ENCODE measurements around the gene RAD51C.
"Not testable (repeated sequence)": the region's sequence is repeated elsewhere in the genome, so short reads cannot be mapped to it uniquely, and the experiment has no call there.

The RAD51C gene

DNA sequence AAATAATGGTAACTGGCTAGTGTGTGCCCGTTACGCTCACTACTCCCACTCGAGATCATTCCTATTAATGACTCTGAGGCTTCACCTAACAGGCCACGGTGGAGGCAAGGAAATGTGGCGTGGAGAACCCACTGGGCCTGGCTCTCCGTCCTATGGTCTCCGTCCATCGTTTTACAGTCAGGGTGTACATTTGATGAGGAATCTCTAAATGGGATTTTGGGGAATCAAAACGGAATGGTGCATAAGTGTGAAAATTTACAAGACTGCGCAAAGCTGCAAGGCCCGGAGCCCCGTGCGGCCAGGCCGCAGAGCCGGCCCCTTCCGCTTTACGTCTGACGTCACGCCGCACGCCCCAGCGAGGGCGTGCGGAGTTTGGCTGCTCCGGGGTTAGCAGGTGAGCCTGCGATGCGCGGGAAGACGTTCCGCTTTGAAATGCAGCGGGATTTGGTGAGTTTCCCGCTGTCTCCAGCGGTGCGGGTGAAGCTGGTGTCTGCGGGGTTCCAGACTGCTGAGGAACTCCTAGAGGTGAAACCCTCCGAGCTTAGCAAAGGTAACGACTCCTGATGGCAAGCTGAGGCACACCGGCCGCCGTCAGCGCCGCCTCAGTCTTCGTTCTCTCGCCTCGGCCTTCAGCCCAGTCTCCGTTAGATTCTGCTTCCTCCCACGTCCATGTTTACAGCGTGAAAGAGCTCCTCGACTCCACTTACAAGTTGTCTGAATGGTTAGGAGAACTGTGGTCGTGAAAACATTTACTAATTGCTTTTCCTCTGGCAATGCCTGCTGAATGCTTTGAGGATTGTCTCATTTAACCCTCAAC, at the start of gene RAD51C:
RAD51C (plus strand) TSS at position 364 of the 817 bp plus-strand sequence; CDS start at position 406, 42 bp downstream.
- Mint-ChIP-seq H3K9me3 (no peaks in the 10 kb centered on the region), H3K4me3 (peak within 1 kb of the TSS; percentile 92), H3K27ac (peak within 1 kb of the TSS; percentile 93), H3K27me3 (no peaks in the 10 kb centered on the region), H3K36me3 (ENCODE audit: low read depth) (peaks cover 21% of the 10 kb centered on the region), H3K4me1 (peaks cover 34% of the 10 kb centered on the region)
- DNase-seq (peak; percentile 92), ATAC-seq (peak; percentile 100)

DNA sequence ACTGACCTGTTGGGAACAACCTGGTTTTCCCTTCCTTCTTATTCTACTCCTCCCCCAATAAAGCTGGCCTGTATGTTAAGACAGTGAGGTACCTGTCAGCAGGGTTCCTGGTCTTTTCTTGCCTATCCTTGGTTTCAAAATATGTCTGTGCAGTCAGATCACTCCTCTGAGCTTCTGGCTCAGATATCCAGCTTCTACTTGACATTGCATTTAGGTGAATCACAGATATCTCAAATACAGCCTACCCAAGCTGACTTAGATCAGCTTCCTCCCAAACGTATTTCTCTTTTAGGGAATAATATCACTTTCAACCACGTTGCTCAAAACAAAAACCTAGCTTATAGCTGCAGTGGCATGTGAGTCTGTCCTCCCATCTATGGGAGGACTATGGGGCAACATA, 49.3 kb upstream of the RAD51C start:
- Mint-ChIP-seq H3K4me3 (no peak overlapping the region), H3K9me3 (no peaks in the 10 kb centered on the region), H3K36me3 (ENCODE audit: low read depth) (no peaks in the 10 kb centered on the region), H3K27ac (no peak overlapping the region), H3K27me3 (no peaks in the 10 kb centered on the region), H3K4me1 (no peaks in the 10 kb centered on the region)
- DNase-seq (no peak), ATAC-seq (no peak)

DNA sequence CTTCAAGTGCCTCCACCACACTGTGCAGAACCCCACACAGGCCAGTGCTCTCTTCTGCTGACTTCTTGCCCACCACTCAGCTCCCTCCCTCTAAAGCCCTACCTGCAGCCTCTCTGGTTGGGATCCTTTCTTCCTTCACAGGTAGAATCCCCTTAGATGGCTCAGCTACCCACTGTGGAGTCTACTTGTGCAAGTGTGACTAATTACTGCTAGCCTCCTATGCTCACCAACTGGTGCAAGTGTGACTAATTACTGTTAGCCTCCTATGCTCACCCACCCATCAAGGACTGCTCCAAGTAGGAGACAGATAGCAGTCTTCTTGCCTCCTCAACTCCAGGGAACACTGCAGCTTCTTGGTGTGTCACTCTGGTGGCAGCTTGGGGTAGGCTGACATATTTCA, 44.2 kb upstream of the RAD51C start:
- Mint-ChIP-seq H3K4me1 (no peaks in the 10 kb centered on the region), H3K4me3 (no peak overlapping the region), H3K9me3 (no peaks in the 10 kb centered on the region), H3K27ac (no peak overlapping the region), H3K27me3 (no peaks in the 10 kb centered on the region), H3K36me3 (ENCODE audit: low read depth) (no peaks in the 10 kb centered on the region)
- DNase-seq (no peak), ATAC-seq (peak; percentile 49)

DNA sequence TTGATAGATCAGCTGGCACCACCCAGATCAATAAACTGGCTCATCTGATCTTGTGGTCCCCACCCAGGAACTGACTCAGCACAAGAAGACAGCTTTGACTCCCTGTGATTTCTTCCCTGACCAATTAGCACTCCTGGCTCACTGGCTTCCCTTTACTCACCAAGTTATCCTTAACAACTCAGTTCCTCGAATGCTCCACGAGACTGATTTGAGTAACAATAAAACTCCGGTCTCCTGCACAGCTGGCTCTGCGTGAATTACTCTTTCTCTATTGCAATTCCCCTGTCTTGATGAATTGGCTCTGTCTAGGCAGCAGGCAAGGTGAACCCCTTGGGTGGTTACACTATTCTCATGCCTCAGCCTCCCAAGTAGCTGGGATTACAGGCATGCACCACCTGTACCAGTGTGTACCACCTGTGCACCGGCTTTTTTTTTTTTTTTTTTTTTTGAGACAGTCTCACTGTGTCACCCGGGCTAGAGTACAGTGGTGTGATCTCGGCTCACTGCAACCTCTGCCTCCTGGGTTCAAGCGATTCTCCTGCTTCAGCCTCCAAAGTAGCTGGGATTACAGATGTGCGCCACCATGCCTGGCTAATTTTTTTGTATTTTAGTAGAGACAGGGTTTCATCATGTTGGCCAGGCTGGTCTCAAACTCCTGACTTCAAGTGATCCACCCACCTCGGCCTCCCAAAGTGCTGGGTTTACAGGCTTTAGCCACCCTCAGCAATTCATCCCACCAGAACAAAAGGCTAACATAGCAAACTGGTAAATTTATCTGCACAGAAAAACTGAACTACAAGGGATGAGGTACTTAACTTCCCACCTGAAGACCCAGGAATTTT, 34.2 kb upstream of the RAD51C start:
- Mint-ChIP-seq H3K4me3 (peak overlapping the region; percentile 75), H3K4me1 (peaks cover 26% of the 10 kb centered on the region), H3K27ac (peak overlapping the region; percentile 30), H3K27me3 (peaks cover 11% of the 10 kb centered on the region)
- ATAC-seq; H3K9me3 Mint-ChIP-seq; DNase-seq; H3K36me3 Mint-ChIP-seq (ENCODE audit: low read depth): not testable (repeated sequence)

DNA sequence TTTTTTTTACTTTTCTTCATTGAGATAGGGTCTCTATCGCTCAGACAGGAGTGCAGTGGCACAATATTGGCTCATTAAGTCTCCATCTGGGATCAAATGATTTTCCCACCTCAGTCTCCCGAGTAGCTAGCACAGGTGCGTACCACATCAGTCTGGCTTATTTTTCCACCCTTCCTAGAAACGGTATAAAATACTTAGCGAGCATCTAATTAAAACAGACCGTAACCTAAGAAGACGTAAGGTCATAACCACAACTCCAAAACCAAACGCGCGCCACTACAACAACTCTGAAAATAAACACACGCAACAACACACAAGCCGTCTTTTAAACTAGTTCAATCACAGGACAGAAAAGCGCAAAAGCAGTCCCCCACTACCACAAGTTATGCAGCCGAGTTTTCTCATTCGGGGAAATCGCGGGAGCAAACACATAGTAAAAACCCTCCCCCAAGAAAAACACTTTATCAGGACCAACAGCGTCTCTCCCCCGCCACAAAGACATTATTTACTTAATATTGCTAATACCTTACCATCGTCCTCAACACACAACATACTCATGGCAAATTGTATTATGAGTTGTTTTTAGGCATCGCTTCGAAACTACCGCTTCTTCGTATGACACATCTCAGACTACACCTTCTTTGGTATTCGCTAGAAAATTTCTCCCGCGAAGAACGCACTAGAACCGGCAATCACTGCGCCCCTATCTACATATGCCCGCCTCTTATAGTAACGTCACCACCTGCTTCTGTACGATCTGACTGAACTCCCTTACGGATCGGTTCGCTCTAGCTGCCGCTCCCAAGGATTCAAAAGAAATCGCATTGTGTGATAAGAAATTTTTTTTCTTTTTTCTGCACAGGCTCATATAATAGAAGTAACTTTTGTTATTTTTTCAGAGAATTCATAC, 33.3 kb upstream of the RAD51C start:
- H3K4me3 Mint-ChIP-seq = peak overlapping the region; percentile 75
- peaks cover 5% of the 10 kb centered on the region for H3K36me3 Mint-ChIP-seq (ENCODE audit: low read depth)
- H3K9me3 Mint-ChIP-seq = no peaks in the 10 kb centered on the region
- ATAC-seq (peak; percentile 91), DNase-seq (peak; percentile 74)
- peak overlapping the region; percentile 100 for H3K27ac Mint-ChIP-seq
- H3K4me1 Mint-ChIP-seq = peaks cover 26% of the 10 kb centered on the region
- peaks cover 11% of the 10 kb centered on the region for H3K27me3 Mint-ChIP-seq

DNA sequence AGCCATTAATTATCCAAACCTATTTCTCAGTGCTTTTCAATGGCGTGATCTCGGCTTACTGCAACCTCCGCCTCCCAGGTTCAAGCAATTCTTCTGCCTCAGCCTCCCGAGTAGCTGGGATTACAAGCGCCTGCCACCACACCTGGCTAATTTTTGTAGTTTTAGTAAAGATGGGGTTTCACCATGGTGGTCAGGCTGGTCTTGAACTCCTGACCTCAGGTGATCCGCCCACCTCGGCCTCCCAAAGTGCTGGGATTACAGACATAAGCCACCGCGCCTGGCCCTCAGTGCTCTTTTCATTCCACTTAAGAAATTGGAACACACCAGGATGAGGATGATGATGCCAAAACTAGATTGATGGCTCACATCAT, 32.7 kb upstream of the RAD51C start:
- H3K4me1 Mint-ChIP-seq = peaks cover 26% of the 10 kb centered on the region
- DNase-seq; H3K36me3 Mint-ChIP-seq (ENCODE audit: low read depth); H3K9me3 Mint-ChIP-seq; H3K27ac Mint-ChIP-seq; ATAC-seq: not testable (repeated sequence)
- peaks cover 11% of the 10 kb centered on the region for H3K27me3 Mint-ChIP-seq
- H3K4me3 Mint-ChIP-seq = peak overlapping the region; percentile 75

DNA sequence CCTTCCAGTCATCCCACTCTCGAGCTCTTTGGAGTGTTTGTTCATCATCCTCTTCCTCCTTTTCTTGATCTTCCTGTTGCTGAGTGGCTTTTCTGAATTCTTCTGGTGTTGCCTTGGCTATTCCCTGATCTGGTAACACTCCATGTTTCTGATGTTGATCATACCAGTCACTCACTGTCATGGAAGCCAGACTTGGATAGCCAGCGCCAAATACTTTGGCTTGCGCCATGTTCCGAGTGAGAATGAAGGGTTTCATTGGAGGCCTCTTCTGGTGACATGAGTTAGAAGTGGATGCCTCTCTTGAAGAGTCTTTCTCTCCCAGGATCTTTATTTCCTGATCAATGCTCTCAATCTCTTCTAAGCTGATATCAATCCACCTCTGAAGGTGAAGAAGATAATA, 31.8 kb upstream of the RAD51C start:
- DNase-seq (no peak), ATAC-seq (no peak)
- peaks cover 5% of the 10 kb centered on the region for H3K36me3 Mint-ChIP-seq (ENCODE audit: low read depth)
- no peaks in the 10 kb centered on the region for H3K9me3 Mint-ChIP-seq
- H3K27ac Mint-ChIP-seq = no peak overlapping the region
- H3K27me3 Mint-ChIP-seq = peaks cover 11% of the 10 kb centered on the region
- H3K4me3 Mint-ChIP-seq = peak overlapping the region; percentile 58
- peaks cover 26% of the 10 kb centered on the region for H3K4me1 Mint-ChIP-seq

DNA sequence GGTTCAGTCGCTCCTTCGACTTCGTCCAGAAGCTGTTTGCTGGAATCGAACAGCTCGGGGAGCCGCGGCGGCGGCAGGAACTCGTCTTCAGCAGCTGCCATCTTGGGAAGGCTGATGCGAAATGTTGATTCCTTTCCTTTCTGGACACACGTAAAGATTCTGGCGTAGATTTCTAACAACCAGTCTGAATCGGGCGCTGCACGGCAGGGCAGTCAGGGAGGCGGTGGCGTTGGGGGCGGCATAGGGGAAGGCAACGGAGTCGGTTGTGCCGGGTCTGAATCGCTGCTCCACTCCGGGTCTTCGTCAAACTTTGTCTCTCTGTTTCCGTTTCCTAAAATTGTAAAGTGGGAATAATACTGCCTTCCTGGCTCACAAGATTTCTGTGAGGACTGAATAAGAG, 30.9 kb upstream of the RAD51C start:
- Mint-ChIP-seq H3K27ac (no peak overlapping the region), H3K27me3 (peaks cover 15% of the 10 kb centered on the region), H3K36me3 (ENCODE audit: low read depth) (peaks cover 5% of the 10 kb centered on the region), H3K4me3 (no peak overlapping the region), H3K4me1 (peaks cover 28% of the 10 kb centered on the region), H3K9me3 (no peaks in the 10 kb centered on the region)
- no peak for ATAC-seq
- no peak for DNase-seq

DNA sequence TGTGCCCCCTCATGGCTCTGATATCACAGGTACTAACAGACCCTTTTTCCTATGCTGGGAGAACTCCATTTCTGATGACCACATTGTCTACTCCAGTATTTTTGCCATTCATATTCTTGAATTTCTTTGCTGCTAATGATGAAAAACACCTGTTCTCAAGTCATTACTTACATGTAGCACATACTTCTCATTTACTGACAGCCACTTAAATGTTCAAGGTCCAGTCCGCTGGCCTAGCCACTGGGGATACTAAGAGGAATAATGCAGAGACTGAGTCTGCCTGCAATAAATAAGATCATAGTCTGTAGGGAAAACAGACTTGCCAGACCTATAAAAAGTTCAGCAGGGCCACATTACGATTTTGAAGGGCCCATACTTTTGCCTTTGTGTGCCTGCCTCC, 28.1 kb upstream of the RAD51C start:
- H3K27me3 Mint-ChIP-seq = peaks cover 19% of the 10 kb centered on the region
- H3K27ac Mint-ChIP-seq = no peak overlapping the region
- ATAC-seq (no peak), DNase-seq (no peak)
- H3K36me3 Mint-ChIP-seq (ENCODE audit: low read depth) = peaks cover under 1% of the 10 kb centered on the region
- peaks cover 13% of the 10 kb centered on the region for H3K4me1 Mint-ChIP-seq
- H3K9me3 Mint-ChIP-seq = no peaks in the 10 kb centered on the region
- no peak overlapping the region for H3K4me3 Mint-ChIP-seq

DNA sequence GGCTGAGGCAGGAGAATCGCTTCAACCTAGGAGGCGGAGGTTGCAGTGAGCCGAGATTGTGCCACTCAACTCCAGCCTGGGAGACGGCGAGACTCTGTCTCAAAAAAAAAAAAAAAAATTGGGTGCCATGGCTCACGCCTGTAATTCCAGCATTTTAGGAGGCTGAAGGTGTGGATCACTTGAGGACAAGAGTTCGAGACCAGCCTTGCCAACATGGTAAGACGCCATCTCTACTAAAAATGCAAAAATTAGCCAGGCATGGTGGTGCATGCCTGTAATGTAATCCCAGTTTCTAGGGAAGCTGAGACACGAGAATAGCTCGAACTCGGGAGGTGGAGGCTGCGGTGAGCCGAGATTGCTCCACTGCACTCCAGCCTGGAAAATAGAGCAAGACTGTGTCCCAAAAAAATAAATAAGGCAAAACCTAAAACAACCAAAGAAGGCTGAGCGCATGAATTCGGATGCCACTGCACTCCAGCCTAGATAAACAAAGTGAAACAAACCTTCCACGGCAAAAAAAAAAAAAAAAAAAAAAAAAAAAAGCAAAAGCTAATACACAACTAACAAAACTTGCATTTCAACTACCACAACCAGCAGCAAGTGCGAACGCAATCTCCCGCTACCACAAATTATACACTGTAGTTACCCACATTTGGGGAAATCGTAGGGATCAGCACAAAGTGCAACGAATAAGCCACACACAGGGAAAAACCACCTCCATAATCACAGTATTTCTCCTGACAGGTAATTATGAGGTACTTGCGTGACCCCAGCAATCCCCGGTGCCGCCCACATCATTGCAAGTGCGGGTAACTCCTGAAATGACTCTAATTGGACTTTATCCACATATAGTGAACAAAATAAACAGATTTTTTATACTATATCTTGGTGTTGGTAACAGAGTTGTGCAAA, 26.2 kb upstream of the RAD51C start:
- H3K4me3 Mint-ChIP-seq = peak overlapping the region; percentile 27
- no peaks in the 10 kb centered on the region for H3K9me3 Mint-ChIP-seq
- H3K4me1 Mint-ChIP-seq = peaks cover 7% of the 10 kb centered on the region
- no peak for ATAC-seq
- H3K36me3 Mint-ChIP-seq (ENCODE audit: low read depth) = no peaks in the 10 kb centered on the region
- DNase-seq = no peak
- peaks cover 17% of the 10 kb centered on the region for H3K27me3 Mint-ChIP-seq
- no peak overlapping the region for H3K27ac Mint-ChIP-seq

DNA sequence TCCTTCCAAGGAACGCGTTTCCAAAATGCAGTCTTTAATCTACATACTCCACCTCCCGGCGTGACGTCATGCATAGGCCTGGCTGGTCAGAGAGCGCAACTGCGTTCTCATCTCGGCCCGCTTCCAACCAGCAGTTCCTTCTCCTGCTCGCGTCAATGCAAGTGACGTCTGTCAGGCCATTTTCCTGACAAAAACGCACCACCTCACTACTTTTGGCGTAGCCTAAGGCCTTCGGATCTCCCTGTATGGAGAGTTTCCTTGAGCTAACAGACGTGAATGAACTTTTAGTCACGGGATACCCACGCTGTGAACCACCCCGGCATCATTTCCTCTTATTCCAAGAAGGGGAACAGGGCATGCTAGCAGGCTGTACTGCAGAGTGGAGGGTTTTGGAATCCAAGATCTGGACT, 25.5 kb upstream of the RAD51C start:
- Mint-ChIP-seq H3K27ac (no peak overlapping the region), H3K36me3 (ENCODE audit: low read depth) (no peaks in the 10 kb centered on the region), H3K4me3 (peak overlapping the region; percentile 27), H3K4me1 (peaks cover 7% of the 10 kb centered on the region), H3K27me3 (peaks cover 17% of the 10 kb centered on the region), H3K9me3 (no peaks in the 10 kb centered on the region)
- ATAC-seq (peak; percentile 43), DNase-seq (peak; percentile 34)

DNA sequence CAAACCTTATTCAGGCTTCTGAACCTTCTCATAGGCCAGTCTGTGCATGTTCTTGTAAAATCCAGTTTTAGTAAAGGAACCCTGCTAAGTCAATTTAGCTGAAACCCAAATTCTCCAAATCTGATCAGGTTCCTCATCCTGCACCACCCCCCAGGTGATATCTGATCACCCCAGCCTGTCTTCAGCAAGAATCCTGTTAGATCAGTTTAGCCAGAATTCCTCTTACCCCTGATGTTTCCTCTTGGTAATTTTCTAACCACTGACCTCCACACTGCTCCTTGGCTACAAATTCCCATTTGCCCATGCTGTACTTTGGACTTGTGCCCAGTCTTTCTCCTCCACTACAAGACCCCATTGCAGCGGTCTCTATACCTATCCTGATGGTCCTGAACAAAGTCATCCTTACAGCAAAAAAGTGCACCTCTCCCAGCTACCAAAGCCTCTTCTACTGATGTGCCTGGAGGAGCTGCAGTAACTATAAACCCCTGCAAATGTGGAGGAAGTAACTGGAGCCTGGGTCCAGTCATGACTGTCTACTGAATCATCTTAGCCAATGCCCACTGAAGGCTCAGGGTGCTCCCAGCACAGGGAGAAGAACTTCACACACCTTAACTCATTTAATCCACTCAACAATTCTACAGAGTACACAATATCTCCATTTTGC, 24.3 kb upstream of the RAD51C start:
- ATAC-seq (no peak), DNase-seq (no peak)
- H3K9me3 Mint-ChIP-seq = no peaks in the 10 kb centered on the region
- no peak overlapping the region for H3K27ac Mint-ChIP-seq
- H3K4me1 Mint-ChIP-seq = peaks cover 7% of the 10 kb centered on the region
- H3K27me3 Mint-ChIP-seq = peaks cover 17% of the 10 kb centered on the region
- no peaks in the 10 kb centered on the region for H3K36me3 Mint-ChIP-seq (ENCODE audit: low read depth)
- H3K4me3 Mint-ChIP-seq = no peak overlapping the region

DNA sequence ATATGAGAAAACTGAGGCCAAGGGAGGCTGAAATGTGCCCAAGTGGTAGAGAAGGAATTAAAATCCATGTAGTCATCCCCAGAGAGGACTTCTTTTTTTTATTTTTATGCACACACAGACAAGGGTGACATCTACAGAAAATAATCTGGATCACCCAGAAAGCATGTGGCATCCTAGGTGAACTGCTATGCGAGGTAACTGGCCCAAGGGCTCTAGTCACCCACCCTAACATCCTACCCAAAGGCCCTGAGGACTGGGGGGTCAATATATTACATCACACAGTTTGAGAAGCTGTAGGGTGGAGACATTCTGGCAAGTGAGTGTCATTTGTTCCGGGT, 23.8 kb upstream of the RAD51C start:
- H3K36me3 Mint-ChIP-seq (ENCODE audit: low read depth) = no peaks in the 10 kb centered on the region
- H3K9me3 Mint-ChIP-seq = no peaks in the 10 kb centered on the region
- peaks cover 7% of the 10 kb centered on the region for H3K4me1 Mint-ChIP-seq
- peaks cover 17% of the 10 kb centered on the region for H3K27me3 Mint-ChIP-seq
- no peak overlapping the region for H3K27ac Mint-ChIP-seq
- ATAC-seq = no peak
- no peak overlapping the region for H3K4me3 Mint-ChIP-seq
- DNase-seq = no peak

All from activated naive CD8-positive, alpha-beta T cell treated with anti-CD3 and anti-CD28 coated beads, Interleukin-2, amount 50 U/mL, for 24 hours (primary cell).